Activated naive CD8-positive, alpha-beta T cell treated with anti-CD3 and anti-CD28 coated beads, Interleukin-2, amount 50 U/mL, for 24 hours (primary cell): ENCODE results near the gene CUEDC1.
A peak's percentile ranks its signal among the peaks of the same experiment; 100 is the strongest.
"Not testable (repeated sequence)": the region's sequence is repeated elsewhere in the genome, so short reads cannot be mapped to it uniquely, and the experiment has no call there.

Source experiments
- ATAC-seq: fragments of 150-1000 bp; cut with Tn5 transposase; one replicate; pipeline ENCODE4 v1.10.0; 2021
- DNase-seq: peaks from one replicate; pipeline ENCODE4 v3.0.0; 2021
- H3K27ac Mint-ChIP-seq: one replicate; pipeline ENCODE4 v1.8.0; 2021; ENCODE audit warnings: mild to moderate bottlenecking, mixed read lengths
- H3K27me3 Mint-ChIP-seq: one replicate; pipeline ENCODE4 v1.8.0; 2021; ENCODE audit warnings: mixed read lengths
- H3K36me3 Mint-ChIP-seq: one replicate; pipeline ENCODE4 v1.8.0; 2021; ENCODE audit warnings: low read depth, mixed read lengths
- H3K4me1 Mint-ChIP-seq: one replicate; pipeline ENCODE4 v1.8.0; 2021; ENCODE audit warnings: mixed read lengths
- H3K4me3 Mint-ChIP-seq: one replicate; pipeline ENCODE4 v1.8.0; 2021; ENCODE audit warnings: mild to moderate bottlenecking, moderate library complexity, mixed read lengths
- H3K9me3 Mint-ChIP-seq: one replicate; pipeline ENCODE4 v1.8.0; 2021; ENCODE audit warnings: mixed read lengths

CUEDC1 gene

GRCh38 chr17:57925361-57925990, 29.7 kb downstream of the CUEDC1 start:
- Mint-ChIP-seq H3K4me3 (no peak overlapping the region), H3K4me1 (peaks cover 2% of the 10 kb centered on the region), H3K9me3 (no peaks in the 10 kb centered on the region), H3K27ac (no peak overlapping the region), H3K36me3 (no peaks in the 10 kb centered on the region), H3K27me3 (peaks cover 23% of the 10 kb centered on the region)
- ATAC-seq: no peak
- no peak for DNase-seq

DNA sequence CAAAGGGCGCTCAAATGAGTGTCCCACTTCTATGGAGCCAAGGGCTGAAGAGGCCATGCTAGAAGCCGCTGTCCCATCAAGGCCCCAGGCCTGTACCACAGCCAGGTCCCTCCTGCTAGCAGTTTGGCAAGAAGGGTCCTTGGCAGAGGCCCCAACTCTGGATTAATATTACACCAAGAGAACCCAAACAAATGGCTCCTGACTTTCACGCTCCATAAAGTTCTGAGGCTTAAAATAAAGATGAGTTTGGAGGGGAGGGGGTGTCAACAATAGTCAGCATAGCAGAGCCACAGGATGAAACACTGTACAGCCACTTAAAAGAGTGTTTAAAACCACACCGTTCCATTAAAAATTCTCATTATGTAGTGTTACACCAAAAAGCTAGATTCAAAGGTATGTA, 30.5 kb downstream of the CUEDC1 start:
- no peak overlapping the region for H3K27ac Mint-ChIP-seq
- peaks cover 23% of the 10 kb centered on the region for H3K27me3 Mint-ChIP-seq
- no peak overlapping the region for H3K4me3 Mint-ChIP-seq
- no peaks in the 10 kb centered on the region for H3K9me3 Mint-ChIP-seq
- no peaks in the 10 kb centered on the region for H3K36me3 Mint-ChIP-seq
- DNase-seq (no peak), ATAC-seq (no peak)
- H3K4me1 Mint-ChIP-seq: peaks cover 2% of the 10 kb centered on the region

DNA sequence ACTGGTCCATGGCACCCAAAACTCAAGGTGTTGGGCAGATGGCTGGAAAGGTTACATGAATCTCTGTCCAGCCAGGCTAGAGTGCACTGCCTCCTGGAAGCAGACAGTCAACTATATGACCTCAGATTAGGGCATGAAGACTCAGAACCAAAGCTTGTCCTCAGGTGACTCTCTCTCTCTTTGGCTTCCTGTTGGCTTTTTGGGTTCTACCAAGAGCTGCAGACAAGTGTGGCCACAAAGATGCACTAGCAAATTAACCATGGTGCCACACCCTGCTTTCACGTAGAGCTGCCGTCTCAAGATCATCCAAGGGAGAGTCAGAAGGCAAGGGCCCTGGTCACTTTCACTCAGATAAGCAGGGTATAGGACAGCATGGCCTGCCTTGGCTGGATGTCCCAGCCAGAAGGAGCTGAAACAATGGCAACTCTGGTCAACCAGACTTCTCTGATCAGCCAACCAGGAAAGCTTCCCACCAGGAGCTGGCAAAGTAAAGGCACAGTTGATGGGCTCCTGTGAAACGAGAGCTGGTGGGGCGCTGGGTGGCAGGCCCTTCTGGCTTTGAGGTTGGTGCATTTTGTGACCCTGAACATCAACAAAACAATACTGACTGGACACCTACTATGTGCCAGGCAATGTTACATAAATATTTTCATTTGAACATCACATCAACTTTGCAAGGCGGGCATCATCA, 31.9 kb downstream of the CUEDC1 start:
- Mint-ChIP-seq H3K36me3 (no peaks in the 10 kb centered on the region), H3K4me1 (peaks cover 2% of the 10 kb centered on the region), H3K9me3 (no peaks in the 10 kb centered on the region), H3K27me3 (peaks cover 17% of the 10 kb centered on the region), H3K27ac (no peak overlapping the region), H3K4me3 (no peak overlapping the region)
- ATAC-seq (no peak), DNase-seq (no peak)

DNA sequence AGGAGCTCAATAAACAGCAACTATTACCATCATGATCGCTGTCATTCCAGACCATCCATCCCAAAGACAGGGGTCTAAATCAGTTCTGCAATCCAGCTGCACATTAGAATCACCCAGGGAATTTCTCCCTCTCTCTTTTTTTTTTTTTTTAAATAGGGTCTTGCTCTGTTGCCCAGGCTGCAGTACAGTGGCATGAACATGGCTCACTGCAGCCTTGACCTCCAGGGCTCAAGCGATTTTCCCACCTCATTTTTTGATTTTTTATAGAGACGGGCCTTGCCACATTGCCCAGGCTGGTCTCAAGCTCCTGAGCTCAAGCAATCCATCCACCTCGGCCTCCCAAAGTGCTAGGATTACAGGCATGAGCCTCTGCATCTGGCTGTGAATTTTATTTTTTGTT, 32.5 kb downstream of the CUEDC1 start:
- not testable (repeated sequence) for ATAC-seq, H3K4me3 Mint-ChIP-seq, H3K4me1 Mint-ChIP-seq, DNase-seq, H3K9me3 Mint-ChIP-seq, H3K27ac Mint-ChIP-seq, H3K36me3 Mint-ChIP-seq
- peaks cover 17% of the 10 kb centered on the region for H3K27me3 Mint-ChIP-seq

- Mint-ChIP-seq H3K9me3 (no peaks in the 10 kb centered on the region), H3K36me3 (no peaks in the 10 kb centered on the region), H3K4me1 (peaks cover 2% of the 10 kb centered on the region), H3K27ac (no peak overlapping the region), H3K4me3 (no peak overlapping the region), H3K27me3 (peaks cover 13% of the 10 kb centered on the region)
- ATAC-seq (no peak), DNase-seq (no peak)
These were observed 34.1 kb downstream of the CUEDC1 start for GRCh38 chr17:57920916-57921703.

DNA sequence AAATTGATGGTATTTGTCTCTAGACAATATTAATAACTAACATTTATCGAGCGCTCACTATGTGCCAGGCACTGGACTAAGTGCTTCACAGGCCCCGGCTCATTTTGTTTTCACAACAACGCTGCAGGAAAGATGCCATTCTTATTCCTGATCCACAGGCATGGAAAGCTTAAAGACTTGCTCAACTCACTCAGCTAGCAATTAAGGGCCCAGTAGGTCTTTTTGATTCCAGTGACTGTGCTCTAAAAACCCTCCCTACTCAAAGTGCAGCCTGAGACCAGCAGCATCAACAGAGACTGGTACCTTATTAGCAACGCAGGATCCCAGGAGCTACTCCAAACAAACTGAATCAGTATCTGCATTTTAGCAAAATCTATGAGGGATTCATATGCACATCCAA, 35.3 kb downstream of the CUEDC1 start:
- Mint-ChIP-seq H3K27ac (no peak overlapping the region), H3K36me3 (no peaks in the 10 kb centered on the region), H3K9me3 (no peaks in the 10 kb centered on the region), H3K4me3 (no peak overlapping the region), H3K27me3 (peaks cover 12% of the 10 kb centered on the region), H3K4me1 (peaks cover 1% of the 10 kb centered on the region)
- ATAC-seq (no peak), DNase-seq (no peak)

- H3K4me3 Mint-ChIP-seq: no peak overlapping the region
- peaks cover 16% of the 10 kb centered on the region for H3K27me3 Mint-ChIP-seq
- H3K27ac Mint-ChIP-seq: no peak overlapping the region
- no peaks in the 10 kb centered on the region for H3K4me1 Mint-ChIP-seq
- H3K36me3 Mint-ChIP-seq: no peaks in the 10 kb centered on the region
- no peaks in the 10 kb centered on the region for H3K9me3 Mint-ChIP-seq
- DNase-seq: no peak
- no peak for ATAC-seq
These were observed 37.0 kb downstream of the CUEDC1 start for GRCh38 chr17:57918017-57918895.

DNA sequence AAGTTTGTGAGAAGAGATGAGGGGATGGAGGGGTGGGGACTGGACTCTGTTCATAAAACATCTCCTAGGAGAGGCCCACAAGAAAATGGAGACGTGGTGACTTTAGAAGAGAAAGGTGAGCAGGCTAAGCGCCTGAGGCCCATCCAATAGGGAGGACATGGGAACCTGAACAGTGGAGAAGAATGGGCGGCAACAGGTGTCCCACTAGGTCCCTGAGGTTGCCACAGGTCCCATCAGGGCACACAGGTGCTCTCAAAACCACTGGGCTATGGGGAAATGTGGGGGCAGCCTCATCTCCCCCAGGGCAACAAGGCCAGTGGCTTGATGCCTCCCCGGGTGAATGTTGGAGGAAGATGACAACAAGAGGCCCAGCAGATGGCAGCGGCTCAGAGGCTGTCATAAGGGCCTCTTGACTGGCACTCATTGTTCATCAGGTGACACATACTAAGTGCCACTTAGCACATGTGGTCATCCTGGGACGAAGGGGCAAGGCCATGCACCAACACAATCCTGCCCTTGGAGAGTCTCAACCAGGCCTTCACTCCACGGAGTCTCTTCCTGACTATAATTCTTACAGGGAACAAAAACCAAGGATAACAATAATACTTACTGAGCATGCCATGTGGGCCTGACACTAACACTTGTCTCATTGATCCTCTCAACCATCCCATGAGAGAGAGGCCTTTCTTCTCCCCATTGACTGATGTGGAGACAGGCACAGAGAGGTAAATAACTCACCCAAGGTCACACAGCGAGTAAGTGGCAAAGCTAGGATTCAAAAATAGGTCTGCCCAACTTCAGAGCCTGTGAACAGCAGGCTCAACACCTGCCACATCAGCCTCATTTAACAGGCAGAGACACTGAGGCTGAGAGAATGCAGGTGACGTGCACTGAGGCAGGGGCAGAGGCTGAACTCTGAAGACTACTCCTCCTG, 38.0 kb downstream of the CUEDC1 start:
- H3K4me1 Mint-ChIP-seq: no peaks in the 10 kb centered on the region
- ATAC-seq (peak; percentile 57), DNase-seq (no peak)
- no peaks in the 10 kb centered on the region for H3K36me3 Mint-ChIP-seq
- H3K4me3 Mint-ChIP-seq: no peak overlapping the region
- no peaks in the 10 kb centered on the region for H3K9me3 Mint-ChIP-seq
- no peak overlapping the region for H3K27ac Mint-ChIP-seq
- H3K27me3 Mint-ChIP-seq: peaks cover 14% of the 10 kb centered on the region

GRCh38 chr17:57915985-57916757, 39.0 kb downstream of the CUEDC1 start:
- H3K4me3 Mint-ChIP-seq: no peak overlapping the region
- no peak overlapping the region for H3K27ac Mint-ChIP-seq
- ATAC-seq (no peak), DNase-seq (no peak)
- no peaks in the 10 kb centered on the region for H3K4me1 Mint-ChIP-seq
- H3K36me3 Mint-ChIP-seq: no peaks in the 10 kb centered on the region
- H3K27me3 Mint-ChIP-seq: peaks cover 10% of the 10 kb centered on the region
- no peaks in the 10 kb centered on the region for H3K9me3 Mint-ChIP-seq

- Mint-ChIP-seq H3K4me3 (no peak overlapping the region), H3K9me3 (no peaks in the 10 kb centered on the region), H3K27ac (no peak overlapping the region), H3K27me3 (peaks cover 5% of the 10 kb centered on the region), H3K36me3 (no peaks in the 10 kb centered on the region), H3K4me1 (no peaks in the 10 kb centered on the region)
- ATAC-seq: no peak
- no peak for DNase-seq
These were observed 39.7 kb downstream of the CUEDC1 start for GRCh38 chr17:57915544-57915943.

DNA sequence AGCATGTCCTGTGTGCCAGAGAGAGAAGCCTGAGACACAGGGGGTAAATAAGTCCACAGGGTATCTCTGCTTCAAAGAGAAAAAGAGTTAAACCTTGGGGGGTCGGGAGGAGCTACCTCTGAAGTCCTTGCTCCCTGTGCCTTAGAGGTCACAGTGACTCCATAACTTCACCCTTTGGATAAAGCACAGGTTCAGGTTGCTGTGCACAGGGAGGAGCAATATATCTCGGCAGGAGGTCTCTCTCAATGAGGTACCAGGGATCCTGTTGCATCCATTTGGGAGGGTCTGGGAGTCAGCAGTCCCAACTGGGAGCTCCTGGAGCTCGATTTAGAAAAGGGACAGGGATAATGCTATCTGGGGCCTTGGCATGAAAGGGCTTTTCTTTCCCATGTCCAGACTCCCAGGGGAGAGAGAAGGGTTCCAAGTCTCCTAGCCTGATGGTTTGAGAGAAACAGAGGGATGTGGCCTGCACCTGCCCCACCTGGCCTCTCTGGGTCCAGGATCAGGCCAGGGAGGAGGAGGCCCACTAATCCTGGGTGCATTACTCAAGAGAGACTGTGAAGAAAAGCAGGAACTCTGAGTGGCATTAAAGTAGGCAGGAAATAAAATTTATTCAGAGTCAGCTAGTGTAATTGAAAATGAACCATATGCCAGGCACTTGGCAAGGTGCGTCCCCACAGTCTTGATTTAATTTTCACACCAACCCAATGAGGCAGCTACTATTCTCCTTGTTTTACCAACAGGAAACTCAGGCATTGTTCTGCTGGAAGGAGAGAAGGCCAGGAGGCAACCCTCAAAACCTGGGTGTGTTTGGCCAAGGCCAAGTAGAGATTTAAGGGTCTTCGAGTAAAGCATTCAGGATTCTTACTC, 40.7 kb downstream of the CUEDC1 start:
- no peak for DNase-seq
- H3K4me1 Mint-ChIP-seq: no peaks in the 10 kb centered on the region
- H3K27me3 Mint-ChIP-seq: peaks cover 5% of the 10 kb centered on the region
- H3K36me3 Mint-ChIP-seq: no peaks in the 10 kb centered on the region
- no peak overlapping the region for H3K27ac Mint-ChIP-seq
- no peak overlapping the region for H3K4me3 Mint-ChIP-seq
- H3K9me3 Mint-ChIP-seq: no peaks in the 10 kb centered on the region
- no peak for ATAC-seq

DNA sequence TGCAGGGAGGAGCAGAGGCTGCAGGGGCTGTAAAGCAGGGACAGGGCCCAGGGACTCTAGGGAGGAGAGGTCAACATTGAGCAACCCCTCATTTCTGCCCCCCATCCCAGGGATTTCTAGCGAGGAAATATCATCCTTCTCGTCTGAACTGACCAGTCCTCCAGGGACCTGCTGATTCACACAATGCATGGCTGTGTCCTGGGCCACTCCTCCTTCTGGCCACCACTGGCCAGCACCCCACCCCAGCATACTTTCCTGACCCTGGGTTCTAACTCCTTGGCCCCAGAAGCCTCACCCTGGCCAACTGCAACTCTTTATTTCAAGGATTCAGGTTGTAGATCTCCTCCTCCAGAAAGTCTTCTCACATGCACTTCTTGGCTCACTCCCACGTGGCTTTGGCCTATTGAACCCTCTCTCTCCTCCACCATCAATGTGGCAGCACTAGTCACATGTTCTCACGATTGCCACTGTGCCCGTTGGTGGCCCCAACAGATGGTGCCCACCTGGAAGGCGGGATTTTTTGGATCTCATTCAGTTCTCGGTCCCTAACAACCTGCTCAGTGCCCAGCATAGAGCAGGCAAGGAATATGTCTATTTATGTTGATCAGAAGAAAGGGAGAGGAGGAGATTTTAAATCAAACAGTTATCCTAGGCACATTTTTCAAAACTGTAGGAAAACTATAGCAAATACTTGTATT, 41.5 kb downstream of the CUEDC1 start:
- H3K27me3 Mint-ChIP-seq: peaks cover 5% of the 10 kb centered on the region
- no peak overlapping the region for H3K27ac Mint-ChIP-seq
- H3K9me3 Mint-ChIP-seq: no peaks in the 10 kb centered on the region
- no peaks in the 10 kb centered on the region for H3K4me1 Mint-ChIP-seq
- ATAC-seq (no peak), DNase-seq (no peak)
- no peaks in the 10 kb centered on the region for H3K36me3 Mint-ChIP-seq
- H3K4me3 Mint-ChIP-seq: no peak overlapping the region
